Gastroesophageal sphincter (tissue), 3 donors: ENCODE measurements around the gene RNF208.

Source experiments
- EP300 ChIP-seq: sonication (generic); formaldehyde crosslinking; IDR thresholded peaks from one replicate; pipeline ENCODE4 v1.6.1; 2017; ENCODE audit warnings: antibody characterized with exemption, mild to moderate bottlenecking
- TF ChIP-seq, protein P1 (sequence below), 4 experiments: fragments of 200-600 bp in 2 of 4; fragments of 450-650 bp in 2 of 4; sonication (generic) in 1 of 4; IDR thresholded peaks; one replicate each; pipeline ENCODE4 v1.5.1; 2017 to 2019; ENCODE audit warnings: antibody characterized with exemption in 4 of 4, mild to moderate bottlenecking in 2 of 4, moderate library complexity in 2 of 4

GRCh38 chr9:137230705-137231371 lies 8.8 kb upstream of the RNF208 start, which contains the start of gene SLC34A3:
- TF ChIP-seq, protein P1, sequence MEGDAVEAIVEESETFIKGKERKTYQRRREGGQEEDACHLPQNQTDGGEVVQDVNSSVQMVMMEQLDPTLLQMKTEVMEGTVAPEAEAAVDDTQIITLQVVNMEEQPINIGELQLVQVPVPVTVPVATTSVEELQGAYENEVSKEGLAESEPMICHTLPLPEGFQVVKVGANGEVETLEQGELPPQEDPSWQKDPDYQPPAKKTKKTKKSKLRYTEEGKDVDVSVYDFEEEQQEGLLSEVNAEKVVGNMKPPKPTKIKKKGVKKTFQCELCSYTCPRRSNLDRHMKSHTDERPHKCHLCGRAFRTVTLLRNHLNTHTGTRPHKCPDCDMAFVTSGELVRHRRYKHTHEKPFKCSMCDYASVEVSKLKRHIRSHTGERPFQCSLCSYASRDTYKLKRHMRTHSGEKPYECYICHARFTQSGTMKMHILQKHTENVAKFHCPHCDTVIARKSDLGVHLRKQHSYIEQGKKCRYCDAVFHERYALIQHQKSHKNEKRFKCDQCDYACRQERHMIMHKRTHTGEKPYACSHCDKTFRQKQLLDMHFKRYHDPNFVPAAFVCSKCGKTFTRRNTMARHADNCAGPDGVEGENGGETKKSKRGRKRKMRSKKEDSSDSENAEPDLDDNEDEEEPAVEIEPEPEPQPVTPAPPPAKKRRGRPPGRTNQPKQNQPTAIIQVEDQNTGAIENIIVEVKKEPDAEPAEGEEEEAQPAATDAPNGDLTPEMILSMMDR (IDR thresholded peaks at IDR 0.05) = no peak
- TF ChIP-seq EP300 = no peak
